Measurements from ENCODE around the gene MARVELD2. TPM values are rescaled to one million over a fixed set of nuclear protein-coding genes. Genes with fewer than 3 reads are reported as not detected.

MARVELD2 gene
- total and polyA plus RNA-seq, 2 of the 13 experiments (the other 11 are each of a cell fraction or from before 2014, with no cell fraction given), result 11.1 to 15.4 TPM

DNA sequence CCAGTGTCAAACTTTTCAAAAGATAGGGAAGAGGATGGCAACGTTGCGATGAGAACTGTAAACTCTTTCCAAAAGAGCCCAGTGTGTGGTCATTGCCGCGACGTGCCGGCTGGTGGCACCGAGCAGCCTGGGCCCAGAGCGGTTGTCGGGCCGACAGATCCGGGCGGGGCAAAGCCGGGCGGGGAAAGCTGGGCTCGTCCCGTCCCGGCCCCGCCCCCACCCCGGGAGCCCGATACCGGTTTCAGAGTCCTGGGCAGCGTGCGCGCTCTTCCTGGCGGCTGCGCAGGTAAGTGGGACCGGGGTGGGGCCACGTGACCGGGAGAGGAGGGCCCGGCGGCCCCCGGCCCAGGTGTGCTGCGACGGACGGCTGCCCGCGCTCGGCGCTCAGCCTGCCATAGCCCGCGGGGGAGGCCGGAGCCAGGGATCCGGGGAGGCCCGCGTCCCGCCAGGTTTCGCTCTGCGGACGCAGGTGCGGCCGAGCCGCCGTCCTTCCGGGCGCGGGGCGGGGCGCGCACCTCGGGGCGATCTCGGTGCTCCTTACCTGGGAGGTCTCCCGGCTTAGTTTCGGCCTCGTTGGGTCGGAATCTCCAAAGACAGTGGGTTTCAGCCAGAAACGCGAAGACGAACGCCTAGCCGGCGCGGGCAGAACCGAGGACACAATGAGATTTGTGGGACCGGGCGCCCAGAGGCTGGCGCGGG, at the start of gene MARVELD2 (continued):
- TF ChIP-seq ZHX2 (IDR thresholded peaks at IDR 0.05; ENCODE audit: low read depth), result no peak
- TF ChIP-seq ZHX2 (CRISPR knock-in tag; IDR thresholded peaks at IDR 0.05; ENCODE audit: borderline replicate concordance), result no peak; the same call in 1 of the 2 replicates
- TF ChIP-seq TBL1XR1 (IDR thresholded peaks at IDR 0.05; ENCODE audit: borderline replicate concordance, low read length, partially characterized antibody), result no peak
- no peak for TF ChIP-seq CCAR2 (optimal IDR thresholded peaks at IDR 0.05; ENCODE audit: low read depth, low read length)
- no peak for TF ChIP-seq PCBP1 (IDR thresholded peaks at IDR 0.05; ENCODE audit: borderline replicate concordance, low read depth, low read length)
- TF ChIP-seq ZSCAN9 (CRISPR knock-in tag; IDR thresholded peaks at IDR 0.05; ENCODE audit: borderline replicate concordance), result 0 out of 2 replicates have a peak, but pooled peaks have one; percentile 50
- 0 out of 2 replicates have a peak, but pooled peaks have one; percentile 41 for TF ChIP-seq ZNF672 (CRISPR knock-in tag; IDR thresholded peaks at IDR 0.05)
- peak; percentile 89 for TF ChIP-seq RBFOX2 (IDR thresholded peaks at IDR 0.05; ENCODE audit: low read depth, low read length)
- no peak for TF ChIP-seq MTF1 (CRISPR knock-in tag; IDR thresholded peaks at IDR 0.05)
- 0 out of 2 replicates have a peak, but pooled peaks have one; percentile 27 for TF ChIP-seq GATAD2A (CRISPR knock-in tag; IDR thresholded peaks at IDR 0.05)
- 0 out of 2 replicates have a peak, but pooled peaks have one; percentile 28 for TF ChIP-seq KDM4B (CRISPR knock-in tag; IDR thresholded peaks at IDR 0.05)
- peak; percentile 80 for TF ChIP-seq PHF21A (CRISPR knock-in tag; IDR thresholded peaks at IDR 0.05)
- TF ChIP-seq PHF5A (CRISPR knock-in tag; IDR thresholded peaks at IDR 0.05; ENCODE audit: low read depth, unreplicated experiment), result no peak
- no peak for TF ChIP-seq SCMH1 (CRISPR knock-in tag; IDR thresholded peaks at IDR 0.05; ENCODE audit: borderline replicate concordance)
- no peak for TF ChIP-seq ATRX (CRISPR knock-in tag; IDR thresholded peaks at IDR 0.05; ENCODE audit: borderline replicate concordance)
- no peak for TF ChIP-seq RFX5 (IDR thresholded peaks at IDR 0.05; ENCODE audit: low read depth, low read length)
- TF ChIP-seq ZNF776 (CRISPR knock-in tag; IDR thresholded peaks at IDR 0.05), result peak; percentile 68; the same call in 1 of the 2 replicates
- no peak; the same call in 1 of the 2 replicates for TF ChIP-seq ZNF740 (CRISPR knock-in tag; IDR thresholded peaks at IDR 0.05)
- no peak for TF ChIP-seq NR2F6 (IDR thresholded peaks at IDR 0.05)
- no peak for TF ChIP-seq NR2F6 (CRISPR knock-in tag; IDR thresholded peaks at IDR 0.05)
- TF ChIP-seq EED (CRISPR knock-in tag; IDR thresholded peaks at IDR 0.05), result no peak
- TF ChIP-seq SRF (IDR thresholded peaks at IDR 0.05; ENCODE audit: low read depth, low read length), result no peak
- peak; percentile 43; the same call in 1 of the 2 replicates for TF ChIP-seq MIER3 (CRISPR knock-in tag; IDR thresholded peaks at IDR 0.05; ENCODE audit: borderline replicate concordance)
- TF ChIP-seq ETV5 (CRISPR knock-in tag; IDR thresholded peaks at IDR 0.05; ENCODE audit: borderline replicate concordance), result peak; percentile 47; the same call in 1 of the 2 replicates
- TF ChIP-seq, protein P1, sequence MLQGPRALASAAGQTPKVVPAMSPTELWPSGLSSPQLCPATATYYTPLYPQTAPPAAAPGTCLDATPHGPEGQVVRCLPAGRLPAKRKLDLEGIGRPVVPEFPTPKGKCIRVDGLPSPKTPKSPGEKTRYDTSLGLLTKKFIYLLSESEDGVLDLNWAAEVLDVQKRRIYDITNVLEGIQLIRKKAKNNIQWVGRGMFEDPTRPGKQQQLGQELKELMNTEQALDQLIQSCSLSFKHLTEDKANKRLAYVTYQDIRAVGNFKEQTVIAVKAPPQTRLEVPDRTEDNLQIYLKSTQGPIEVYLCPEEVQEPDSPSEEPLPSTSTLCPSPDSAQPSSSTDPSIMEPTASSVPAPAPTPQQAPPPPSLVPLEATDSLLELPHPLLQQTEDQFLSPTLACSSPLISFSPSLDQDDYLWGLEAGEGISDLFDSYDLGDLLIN (CRISPR knock-in tag; IDR thresholded peaks at IDR 0.05; ENCODE audit: borderline replicate concordance), result no peak

All from HepG2 (cell line).